ENCODE measurements around the gene KCNJ15. TPM values are rescaled to one million over a fixed set of nuclear protein-coding genes. Genes with fewer than 3 reads are reported as not detected.
"Not testable (repeated sequence)": the region's sequence is repeated elsewhere in the genome, so short reads cannot be mapped to it uniquely, and the experiment has no call there.

KCNJ15 gene
- polyA plus RNA-seq, 6 donors from 2014 or later: 0.16 TPM; not detected in 5

DNA sequence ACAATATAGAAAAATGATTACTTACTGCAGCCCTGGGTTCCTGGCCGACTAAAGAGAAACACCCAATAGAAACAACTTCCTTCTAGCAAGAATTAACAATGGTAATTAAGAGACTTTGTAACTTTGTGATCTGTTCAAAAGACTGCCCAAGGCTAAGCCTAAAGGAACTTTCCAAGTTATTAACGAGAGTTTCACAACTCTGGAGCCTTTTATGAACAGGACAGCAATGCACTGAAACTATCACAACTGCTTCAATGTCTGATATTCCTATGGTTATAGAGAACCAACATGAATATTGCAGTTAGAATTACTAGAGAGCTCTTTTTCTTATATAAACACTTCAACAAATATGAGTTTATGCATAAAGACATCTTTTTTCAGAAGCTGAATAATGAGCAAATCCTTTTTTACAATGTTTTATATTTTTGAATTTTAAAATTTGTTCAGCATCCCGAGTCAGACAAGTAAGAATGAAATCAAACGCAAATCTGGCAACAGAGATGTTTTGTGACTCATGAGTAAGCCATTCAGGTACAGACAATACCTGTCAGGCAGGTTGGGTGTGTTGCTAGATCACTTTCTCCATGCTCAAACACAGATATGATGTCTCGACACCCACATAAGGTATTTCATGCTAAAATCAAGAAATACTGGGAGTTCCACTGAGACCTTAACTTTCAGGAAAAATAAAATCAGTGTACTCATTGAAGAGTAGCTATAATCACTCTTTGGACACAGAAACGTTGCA lies 22.2 kb upstream of the KCNJ15 start:
- no peak for DNase-seq
- H3K4me1 Mint-ChIP-seq: no peaks in the 10 kb centered on the region
- no peak overlapping the region for H3K4me3 Mint-ChIP-seq
- H3K9me3 Mint-ChIP-seq: peaks cover 6 to 35% (median 25%) of the 10 kb centered on the region in 7 donors
- H3K27ac Mint-ChIP-seq: no peak overlapping the region
- H3K36me3 Mint-ChIP-seq: peaks cover 0 to 10% of the 10 kb centered on the region in 2 donors
- H3K27me3 Mint-ChIP-seq: no peaks in the 10 kb centered on the region
- no peak for ATAC-seq (ENCODE audit: low read depth in 2 of 2)

DNA sequence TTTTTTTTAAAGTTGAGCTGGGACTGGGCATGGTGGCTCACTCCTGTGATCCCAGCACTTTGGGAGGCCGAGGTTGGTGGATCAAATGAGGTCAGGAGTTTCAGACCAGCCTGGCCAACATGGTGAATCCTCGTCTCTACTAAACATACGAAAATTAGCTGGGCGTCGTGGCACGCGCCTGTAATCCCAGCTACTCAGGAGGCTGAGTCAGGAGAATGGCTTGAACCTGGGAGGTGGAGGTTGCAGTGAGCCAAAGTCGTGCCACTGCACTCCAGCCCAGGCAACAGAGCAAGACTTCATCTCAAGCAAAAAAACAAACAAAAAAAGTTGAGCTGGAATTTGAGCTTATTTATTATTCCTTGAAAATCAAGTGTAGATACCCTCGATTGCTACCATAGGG lies 21.5 kb upstream of the KCNJ15 start:
- not testable (repeated sequence) for ATAC-seq (ENCODE audit: low read depth in 2 of 2); H3K4me1 Mint-ChIP-seq; H3K27me3 Mint-ChIP-seq; H3K4me3 Mint-ChIP-seq; H3K27ac Mint-ChIP-seq; DNase-seq; H3K36me3 Mint-ChIP-seq
- peaks cover 5 to 28% (median 20%) of the 10 kb centered on the region in 7 donors for H3K9me3 Mint-ChIP-seq

DNA sequence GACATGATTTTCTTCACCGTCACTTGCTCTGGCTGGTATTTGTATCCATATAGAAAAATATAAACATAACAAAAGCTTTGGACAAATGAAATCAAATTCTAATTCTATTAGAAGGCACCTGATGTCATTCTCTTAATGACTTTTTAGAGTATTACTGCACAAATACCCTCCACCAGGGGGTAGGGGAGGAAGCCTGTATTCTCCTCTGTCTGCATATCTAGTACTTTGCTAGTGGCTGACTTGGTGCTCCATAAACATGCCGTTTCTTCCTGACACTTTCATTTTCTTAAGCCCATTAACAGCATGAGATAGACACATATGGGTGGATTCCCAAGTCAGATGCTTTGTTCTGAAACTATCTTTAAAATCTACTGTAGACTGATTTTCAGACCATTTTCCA lies 20.6 kb upstream of the KCNJ15 start:
- Mint-ChIP-seq H3K4me1 (no peaks in the 10 kb centered on the region), H3K27ac (no peak overlapping the region), H3K27me3 (no peaks in the 10 kb centered on the region), H3K36me3 (no peaks in the 10 kb centered on the region), H3K4me3 (no peak overlapping the region), H3K9me3 (peaks cover 0 to 18% (median 12%) of the 10 kb centered on the region in 7 donors)
- no peak for DNase-seq
- no peak for ATAC-seq (ENCODE audit: low read depth in 2 of 2)

DNA sequence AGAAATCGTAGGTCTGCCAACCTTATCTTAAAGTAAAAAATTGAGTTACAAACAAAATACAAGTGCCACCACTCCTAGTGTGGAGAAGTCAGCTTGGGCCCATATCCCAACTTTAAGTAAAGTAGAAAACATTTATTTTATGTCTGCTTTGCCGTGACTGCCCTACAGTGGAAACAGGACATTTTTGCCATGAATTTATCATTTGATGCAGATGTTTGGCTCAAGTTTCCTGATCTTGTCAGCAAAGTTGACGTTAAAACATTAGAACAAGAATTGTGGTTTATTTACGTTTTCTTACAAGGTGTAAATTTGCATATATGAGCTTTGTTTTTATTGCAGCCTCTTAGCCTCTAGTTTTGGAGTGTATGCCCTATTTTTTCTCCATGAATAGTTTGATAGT lies 17.1 kb upstream of the KCNJ15 start:
- Mint-ChIP-seq H3K36me3 (no peaks in the 10 kb centered on the region), H3K4me3 (no peak overlapping the region), H3K27ac (peak overlapping the region in 1 of 6 donors; percentile 70), H3K9me3 (no peaks in the 10 kb centered on the region), H3K27me3 (peaks cover 0 to 7% (median 5%) of the 10 kb centered on the region in 3 donors), H3K4me1 (no peaks in the 10 kb centered on the region)
- ATAC-seq (ENCODE audit: low read depth in 2 of 2) (no peak), DNase-seq (no peak)

DNA sequence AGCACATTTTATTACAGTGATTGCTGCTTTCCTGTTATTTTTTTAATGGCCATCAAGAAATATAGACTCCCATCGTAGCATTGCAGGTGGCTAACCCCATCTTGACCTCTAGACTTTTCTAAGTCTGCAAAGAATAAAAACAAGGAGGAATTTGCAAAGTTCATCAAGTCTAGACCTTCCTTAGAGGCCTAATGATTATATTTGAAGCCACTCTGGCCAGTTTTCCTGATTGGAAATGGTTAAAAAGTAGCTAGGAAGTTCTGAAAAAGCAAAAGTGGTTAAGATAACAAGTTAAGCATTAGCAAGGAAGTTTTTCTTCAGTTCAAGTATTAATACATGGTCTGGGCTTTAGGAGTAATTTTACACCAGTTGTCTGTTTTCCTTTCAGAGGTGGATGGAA lies 16.7 kb upstream of the KCNJ15 start:
- Mint-ChIP-seq H3K4me3 (no peak overlapping the region), H3K9me3 (no peaks in the 10 kb centered on the region), H3K36me3 (no peaks in the 10 kb centered on the region), H3K27ac (peak overlapping the region in 1 of 6 donors; percentile 70), H3K4me1 (no peaks in the 10 kb centered on the region), H3K27me3 (peaks cover 0 to 7% (median 6%) of the 10 kb centered on the region in 3 donors)
- no peak for ATAC-seq (ENCODE audit: low read depth in 2 of 2)
- no peak for DNase-seq

DNA sequence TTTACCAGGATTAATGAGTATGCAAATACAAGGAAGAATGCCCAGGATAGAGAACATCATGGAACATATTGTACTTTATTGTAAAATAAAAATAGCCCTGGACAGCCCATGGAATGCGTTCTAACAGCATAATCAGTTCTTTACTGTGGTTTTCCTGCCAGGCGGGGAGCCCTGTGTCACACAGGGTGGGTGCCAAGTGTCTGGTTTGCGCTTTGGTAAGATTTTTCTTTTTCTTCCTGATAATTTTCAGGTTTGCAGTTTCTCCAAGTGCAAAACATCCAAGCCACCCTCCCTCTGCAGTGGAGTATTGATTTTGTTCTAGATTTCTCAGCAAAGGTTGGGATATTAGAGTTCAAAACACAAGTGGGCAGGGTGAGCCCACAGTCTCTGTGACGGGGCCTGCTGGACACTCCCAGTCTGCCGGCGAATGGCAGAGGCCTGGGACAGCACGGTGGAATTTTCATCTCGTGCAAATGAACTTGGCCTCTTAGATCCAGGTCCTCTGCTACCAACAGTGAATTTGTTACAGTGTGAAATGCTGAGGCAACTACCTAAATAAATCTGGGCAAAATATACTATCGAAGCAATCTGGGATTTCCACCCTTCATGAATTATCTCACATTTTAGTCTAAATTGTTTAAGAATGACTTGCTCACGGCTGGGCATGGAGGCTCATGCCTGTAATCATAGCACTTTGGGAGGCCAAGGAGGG lies 15.6 kb upstream of the KCNJ15 start:
- no peaks in the 10 kb centered on the region for H3K4me1 Mint-ChIP-seq
- DNase-seq (no peak), ATAC-seq (ENCODE audit: low read depth in 2 of 2) (no peak)
- peaks cover 0 to 4% (median 0%) of the 10 kb centered on the region in 7 donors for H3K9me3 Mint-ChIP-seq
- H3K4me3 Mint-ChIP-seq: no peak overlapping the region
- no peak overlapping the region for H3K27ac Mint-ChIP-seq
- no peaks in the 10 kb centered on the region for H3K36me3 Mint-ChIP-seq
- peaks cover 0 to 7% (median 6%) of the 10 kb centered on the region in 3 donors for H3K27me3 Mint-ChIP-seq

DNA sequence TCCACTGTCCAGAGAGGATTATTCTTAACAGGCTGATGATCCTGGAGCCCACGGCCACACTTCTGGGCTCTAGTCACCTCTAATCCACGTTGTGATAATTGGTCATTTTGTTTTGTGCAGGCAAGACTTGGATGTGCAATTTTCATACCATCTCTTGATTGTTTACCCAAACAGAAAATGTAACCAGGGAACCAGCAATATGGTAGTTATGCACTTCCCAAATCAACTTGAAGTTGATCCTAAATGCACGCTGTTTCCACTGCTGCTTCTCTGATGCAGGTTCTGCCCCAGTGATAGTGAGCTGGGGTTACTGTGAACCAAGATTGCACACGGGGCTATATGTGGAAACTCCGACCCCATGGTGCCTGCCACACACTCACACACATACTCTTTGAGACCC lies 14.7 kb upstream of the KCNJ15 start:
- DNase-seq (no peak), ATAC-seq (ENCODE audit: low read depth in 2 of 2) (no peak)
- H3K27me3 Mint-ChIP-seq: peaks cover 2 to 7% (median 6%) of the 10 kb centered on the region in 3 donors
- no peaks in the 10 kb centered on the region for H3K36me3 Mint-ChIP-seq
- H3K27ac Mint-ChIP-seq: no peak overlapping the region
- H3K4me3 Mint-ChIP-seq: no peak overlapping the region
- no peaks in the 10 kb centered on the region for H3K4me1 Mint-ChIP-seq
- H3K9me3 Mint-ChIP-seq: peaks cover 0 to 6% (median 0%) of the 10 kb centered on the region in 7 donors

DNA sequence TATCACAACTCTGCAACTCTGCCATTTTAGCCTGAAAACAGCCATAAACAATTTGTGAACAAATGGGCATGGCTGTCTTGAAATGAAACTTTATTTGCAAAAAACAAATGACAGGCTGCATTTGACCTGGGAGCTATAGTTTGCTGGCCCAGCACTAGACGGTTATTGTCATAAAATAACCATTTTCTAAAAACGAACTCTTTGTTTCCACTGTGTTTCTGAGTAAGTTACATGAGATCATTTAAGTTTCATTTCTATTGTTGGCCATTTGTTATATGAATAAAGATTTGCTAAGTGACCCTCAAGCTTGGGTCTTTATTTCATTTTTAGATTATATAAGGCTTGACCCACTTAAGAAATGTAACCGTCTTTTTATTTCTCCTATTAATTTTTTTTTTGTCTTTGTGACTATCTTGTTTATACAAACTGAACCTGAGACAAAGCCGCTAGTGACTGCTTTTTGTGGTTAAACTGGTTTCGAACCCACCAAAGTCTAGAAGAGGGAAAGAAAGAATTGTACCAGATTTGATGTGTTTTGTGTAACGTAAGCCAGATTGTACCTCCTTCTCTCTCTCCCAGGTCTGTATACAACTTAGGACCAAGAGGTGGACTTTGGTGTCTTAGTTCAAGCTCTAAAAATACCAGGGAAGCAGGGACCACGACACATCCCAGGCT lies 12.9 kb upstream of the KCNJ15 start:
- H3K27me3 Mint-ChIP-seq: peaks cover 6 to 7% (median 6%) of the 10 kb centered on the region in 3 donors
- DNase-seq (no peak), ATAC-seq (ENCODE audit: low read depth in 2 of 2) (no peak)
- no peaks in the 10 kb centered on the region for H3K4me1 Mint-ChIP-seq
- H3K27ac Mint-ChIP-seq: no peak overlapping the region
- H3K4me3 Mint-ChIP-seq: no peak overlapping the region
- no peaks in the 10 kb centered on the region for H3K36me3 Mint-ChIP-seq
- H3K9me3 Mint-ChIP-seq: peaks cover 0 to 9% (median 0%) of the 10 kb centered on the region in 7 donors

DNA sequence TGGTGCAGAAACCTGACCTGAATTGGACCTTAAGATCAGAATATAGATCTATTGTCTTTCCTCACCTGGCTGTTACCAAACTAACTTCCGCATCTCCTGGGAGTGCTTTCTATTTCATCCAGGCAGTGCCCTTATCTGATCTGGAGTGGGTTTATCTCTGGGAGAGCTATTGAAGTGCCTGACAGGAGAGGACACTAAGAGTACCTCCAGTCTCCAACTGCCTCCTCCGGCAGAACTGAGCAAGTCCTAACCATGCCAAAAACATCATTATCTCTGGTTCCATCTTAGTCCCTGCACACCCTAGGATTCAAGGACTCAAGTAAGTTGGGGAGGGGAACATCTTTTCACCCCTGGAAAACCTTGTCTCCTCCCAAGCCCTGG lies 12.4 kb upstream of the KCNJ15 start:
- DNase-seq (no peak), ATAC-seq (ENCODE audit: low read depth in 2 of 2) (no peak)
- no peak overlapping the region for H3K27ac Mint-ChIP-seq
- peaks cover 0 to 9% (median 0%) of the 10 kb centered on the region in 7 donors for H3K9me3 Mint-ChIP-seq
- H3K27me3 Mint-ChIP-seq: peaks cover 6 to 7% (median 6%) of the 10 kb centered on the region in 3 donors
- no peak overlapping the region for H3K4me3 Mint-ChIP-seq
- no peaks in the 10 kb centered on the region for H3K4me1 Mint-ChIP-seq
- no peaks in the 10 kb centered on the region for H3K36me3 Mint-ChIP-seq

DNA sequence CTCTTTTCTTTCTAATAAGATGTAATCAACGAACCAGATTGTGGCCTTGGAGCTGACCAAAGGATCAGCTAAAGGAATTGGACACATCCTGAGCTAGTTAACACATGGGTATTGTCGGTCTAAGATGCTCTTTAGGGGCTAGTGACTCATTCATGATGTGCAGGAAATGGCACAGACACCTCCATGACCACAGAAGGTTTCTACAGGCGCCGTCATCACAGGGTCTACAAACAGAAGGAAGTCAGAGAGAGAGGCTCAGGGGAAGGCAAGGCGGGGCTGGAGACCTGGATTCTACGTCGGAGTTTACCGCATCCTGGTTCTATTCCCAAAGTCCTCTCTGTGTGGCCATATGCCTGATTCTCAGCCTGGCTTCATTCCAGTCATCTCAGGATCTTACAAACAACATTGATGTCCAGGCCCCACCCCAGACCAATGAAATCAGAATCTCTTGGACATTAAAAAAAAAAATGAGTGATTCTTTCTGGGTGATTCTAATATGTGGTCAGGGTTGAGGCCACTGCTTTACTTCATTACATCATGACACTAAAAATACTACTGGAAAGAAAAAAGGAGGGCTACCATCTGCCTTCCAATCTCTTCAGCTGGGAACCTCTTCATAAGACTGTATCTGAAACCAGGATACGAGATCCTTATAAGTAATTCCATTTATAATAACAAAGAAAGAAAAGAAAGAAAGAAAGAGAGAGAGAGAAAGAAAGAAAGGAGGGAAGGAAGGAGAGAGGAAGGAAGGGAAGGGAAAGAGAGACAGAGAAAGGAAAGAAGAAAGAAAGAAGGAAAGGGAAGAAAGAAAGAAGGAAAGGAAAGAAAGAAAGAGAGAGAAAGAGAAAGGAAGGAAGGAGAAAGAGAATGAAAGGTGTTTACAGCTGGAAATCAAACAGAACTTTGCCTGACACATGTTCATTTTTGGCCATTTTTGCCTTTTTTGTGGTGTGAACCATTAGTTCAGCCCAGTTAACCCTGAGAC lies 11.6 kb upstream of the KCNJ15 start:
- Mint-ChIP-seq H3K27me3 (peaks cover 6 to 7% (median 6%) of the 10 kb centered on the region in 3 donors), H3K36me3 (no peaks in the 10 kb centered on the region), H3K4me3 (no peak overlapping the region), H3K9me3 (peaks cover 0 to 9% (median 0%) of the 10 kb centered on the region in 7 donors), H3K27ac (no peak overlapping the region), H3K4me1 (no peaks in the 10 kb centered on the region)
- no peak for ATAC-seq (ENCODE audit: low read depth in 2 of 2)
- DNase-seq: no peak

DNA sequence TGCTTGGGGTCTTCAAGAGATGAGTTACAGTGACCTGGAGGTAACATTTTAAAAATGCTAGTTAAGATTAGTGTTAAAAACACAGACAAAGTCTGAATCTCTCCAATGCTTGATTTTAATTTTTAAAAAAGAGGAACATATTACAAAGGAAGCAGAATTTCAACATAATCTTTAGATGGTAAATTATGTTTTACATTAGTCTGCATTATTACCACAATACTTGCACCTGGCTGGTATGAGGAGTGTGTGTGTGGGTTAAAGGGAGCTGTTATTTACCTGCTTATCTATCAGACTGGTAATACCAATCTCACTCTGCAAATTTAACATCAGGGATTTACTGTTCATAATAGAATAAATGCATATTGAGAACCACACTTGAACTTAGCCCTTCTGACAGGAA lies 10.3 kb upstream of the KCNJ15 start:
- ATAC-seq (ENCODE audit: low read depth in 2 of 2): no peak
- peaks cover 0 to 9% (median 0%) of the 10 kb centered on the region in 7 donors for H3K9me3 Mint-ChIP-seq
- H3K36me3 Mint-ChIP-seq: no peaks in the 10 kb centered on the region
- no peak for DNase-seq
- H3K4me3 Mint-ChIP-seq: no peak overlapping the region
- no peaks in the 10 kb centered on the region for H3K4me1 Mint-ChIP-seq
- H3K27ac Mint-ChIP-seq: no peak overlapping the region
- H3K27me3 Mint-ChIP-seq: peaks cover 6 to 7% (median 6%) of the 10 kb centered on the region in 3 donors

DNA sequence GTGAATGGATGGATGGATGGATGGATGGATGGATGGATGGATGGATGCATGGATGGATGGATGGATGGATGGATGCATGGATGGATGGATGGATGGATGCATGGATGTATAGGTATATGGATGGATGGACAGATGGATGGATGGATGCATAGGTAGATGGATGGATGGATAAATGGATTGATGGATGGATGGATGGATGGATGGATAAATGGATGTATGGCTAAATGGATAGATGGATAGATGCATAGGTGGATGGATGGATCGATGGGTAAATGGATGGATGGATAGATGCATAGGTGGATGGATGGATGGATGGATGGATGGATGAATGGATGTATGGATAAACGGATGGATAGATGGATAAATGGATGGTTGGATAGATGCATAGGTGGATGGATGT lies 9.7 kb upstream of the KCNJ15 start:
- H3K4me3 Mint-ChIP-seq; H3K36me3 Mint-ChIP-seq; H3K9me3 Mint-ChIP-seq; DNase-seq; ATAC-seq (ENCODE audit: low read depth in 2 of 2); H3K27ac Mint-ChIP-seq; H3K4me1 Mint-ChIP-seq; H3K27me3 Mint-ChIP-seq: not testable (repeated sequence)
